T-helper 22 cell (primary cell): ENCODE results near the gene SLC17A3.

ENCODE experiments used
- DNase-seq: peaks from one replicate; pipeline ENCODE4 v3.0.0-alpha.2; 2020; ENCODE audit warnings: low read depth

SLC17A3 gene

GRCh38 chr6:25874118-25874517, at the start of gene SLC17A3:
Gene SLC17A3, minus strand, starts transcription at chr6:25874243. Its CDS starts 5,856 bp downstream, at chr6:25868387.
- DNase-seq = no peak

- DNase-seq = no peak
Observed at GRCh38 chr6:25922301-25922700, 48.3 kb upstream of the SLC17A3 start.

- no peak for DNase-seq
Observed at GRCh38 chr6:25921525-25922203, 47.6 kb upstream of the SLC17A3 start.

GRCh38 chr6:25919657-25920056, 45.6 kb upstream of the SLC17A3 start:
- no peak for DNase-seq

- DNase-seq = no peak
Observed at GRCh38 chr6:25918083-25918683, 44.1 kb upstream of the SLC17A3 start.

GRCh38 chr6:25916789-25917490, 42.9 kb upstream of the SLC17A3 start:
- no peak for DNase-seq

GRCh38 chr6:25916330-25916729, 42.3 kb upstream of the SLC17A3 start:
- DNase-seq = no peak

- DNase-seq = no peak
Observed at GRCh38 chr6:25913741-25914140, 39.7 kb upstream of the SLC17A3 start.

- no peak for DNase-seq
Observed at GRCh38 chr6:25911351-25911750, 37.3 kb upstream of the SLC17A3 start.

- DNase-seq = no peak
Observed at GRCh38 chr6:25907475-25908014, 33.5 kb upstream of the SLC17A3 start.

- no peak for DNase-seq
Observed at GRCh38 chr6:25903467-25904099, 29.5 kb upstream of the SLC17A3 start.

- no peak for DNase-seq
Observed at GRCh38 chr6:25902071-25902470, 28.0 kb upstream of the SLC17A3 start.

GRCh38 chr6:25900843-25901242, 26.8 kb upstream of the SLC17A3 start:
- DNase-seq = no peak

GRCh38 chr6:25899580-25900408, 25.8 kb upstream of the SLC17A3 start:
- no peak for DNase-seq

GRCh38 chr6:25899123-25899522, 25.1 kb upstream of the SLC17A3 start:
- no peak for DNase-seq

GRCh38 chr6:25898289-25898977, 24.4 kb upstream of the SLC17A3 start:
- no peak for DNase-seq

GRCh38 chr6:25896252-25896651, 22.2 kb upstream of the SLC17A3 start:
- no peak for DNase-seq

- DNase-seq = no peak
Observed at GRCh38 chr6:25895771-25896170, 21.7 kb upstream of the SLC17A3 start.

- DNase-seq = no peak
Observed at GRCh38 chr6:25893778-25894177, 19.7 kb upstream of the SLC17A3 start.

GRCh38 chr6:25892877-25893276, 18.8 kb upstream of the SLC17A3 start:
- DNase-seq = no peak
